K562 (cell line): ENCODE data around the gene KLK2. TPM values are rescaled to one million over a fixed set of nuclear protein-coding genes. Genes with fewer than 3 reads are reported as not detected.

Experiments used
- DIDO1 ChIP-seq: fragments of 450-650 bp; IDR thresholded peaks from 2 replicates; pipeline ENCODE4 v1.6.1; 2016; ENCODE audit warnings: low read depth, missing biosample characterization, missing genetic modification characterization
- EP400 ChIP-seq: fragments of 450-650 bp; IDR thresholded peaks from 2 replicates; pipeline ENCODE4 v1.6.1; 2017; ENCODE audit warnings: antibody characterized with exemption, mild to moderate bottlenecking, moderate library complexity
- ESRRA ChIP-seq: fragments of 450-650 bp; IDR thresholded peaks from 2 replicates; pipeline ENCODE4 v1.6.1; 2014; ENCODE audit warnings: low read depth, mild to moderate bottlenecking, moderate library complexity, borderline replicate concordance
- GABPB2 ChIP-seq: fragments of 250-450 bp; sonication (Bioruptor Pico); conservative IDR thresholded peaks from 2 replicates; pipeline ENCODE4 v1.5.1; 2021; ENCODE audit warnings: mild to moderate bottlenecking
- IRF9 ChIP-seq: fragments of 450-650 bp; IDR thresholded peaks from 2 replicates; pipeline ENCODE4 v1.6.1; 2016; ENCODE audit warnings: missing biosample characterization, missing genetic modification characterization
- JUND ChIP-seq, 2 experiments: IDR thresholded peaks; 2 replicates in 1 of 2; 3 replicates in 1 of 2; pipeline ENCODE4 v1.6.1; 2011; ENCODE audit warnings: borderline replicate concordance in 2 of 2, low read depth in 2 of 2, low read length in 2 of 2, improper control_type of control experiment in 1 of 2, missing biosample characterization in 1 of 2, missing genetic modification characterization in 1 of 2, missing genetic modification reagents in 1 of 2
- LEF1 ChIP-seq: fragments of 450-650 bp; IDR thresholded peaks from 2 replicates; pipeline ENCODE4 v1.6.1; 2016; ENCODE audit warnings: mild to moderate bottlenecking
- MTA3 ChIP-seq: fragments of 450-650 bp; formaldehyde crosslinking; IDR thresholded peaks from 2 replicates; pipeline ENCODE4 v1.6.1; 2017; ENCODE audit warnings: mild to moderate bottlenecking, borderline replicate concordance
- MYC ChIP-seq, 2 experiments: fragments of 250-450 bp in 1 of 2; sonication (Bioruptor Pico) in 1 of 2; IDR thresholded peaks; 2 replicates each; pipeline versions ENCODE4 v1.5.1 to v1.6.1; 2012 to 2021; ENCODE audit warnings: low read depth in 2 of 2, borderline replicate concordance in 1 of 2, improper control_type of control experiment in 1 of 2, low read length in 1 of 2, mild to moderate bottlenecking in 1 of 2, moderate library complexity in 1 of 2
- NR2C2 ChIP-seq, 2 experiments: fragments of 200-800 bp in 1 of 2; sonication (Bioruptor generic) in 1 of 2; sonication (generic) in 1 of 2; formaldehyde crosslinking in 1 of 2; IDR thresholded peaks; 2 replicates each; pipeline versions ENCODE4 v1.6.1 to v1.8.0; 2016 to 2022; ENCODE audit warnings: mild to moderate bottlenecking in 1 of 2, missing compliant biosample characterization in 1 of 2, missing genetic modification characterization in 1 of 2, missing genetic modification reagents in 1 of 2
- SMAD1 ChIP-seq: fragments of 150-350 bp; IDR thresholded peaks from 2 replicates; pipeline ENCODE4 v1.6.1; 2014; ENCODE audit warnings: low read length, low read depth; ENCODE audit not compliant: partially characterized antibody
- TEAD2 ChIP-seq: fragments of 450-650 bp; IDR thresholded peaks from 2 replicates; pipeline ENCODE4 v1.6.1; 2016; ENCODE audit warnings: missing genetic modification characterization, control low read depth, missing compliant biosample characterization
- XRCC3 ChIP-seq: fragments of 450-650 bp; IDR thresholded peaks from 2 replicates; pipeline ENCODE4 v1.6.1; 2017; ENCODE audit warnings: mild to moderate bottlenecking, moderate library complexity
- ZBTB12 ChIP-seq: fragments of 250-450 bp; sonication (Bioruptor Pico); IDR thresholded peaks from 2 replicates; pipeline ENCODE4 v1.4.0; 2020
- ZFPM2 ChIP-seq: fragments of 250-450 bp; sonication (Bioruptor Pico); IDR thresholded peaks from 2 replicates; pipeline ENCODE4 v1.5.1; 2022; ENCODE audit warnings: mild to moderate bottlenecking
- ZNF165 ChIP-seq: fragments of 250-450 bp; sonication (Bioruptor Pico); IDR thresholded peaks from 2 replicates; pipeline ENCODE4 v1.4.0; 2020; ENCODE audit warnings: borderline replicate concordance
- ZNF175 ChIP-seq: fragments of 200-800 bp; sonication (Bioruptor generic); IDR thresholded peaks from 2 replicates; pipeline ENCODE4 v1.6.1; 2016; ENCODE audit warnings: low read depth, mild to moderate bottlenecking, missing genetic modification characterization, missing compliant biosample characterization
- ZNF507 ChIP-seq: conservative IDR thresholded peaks from 2 replicates; pipeline ENCODE4 v1.6.1; 2017; ENCODE audit warnings: missing genetic modification characterization, missing compliant biosample characterization
- ZNF655 ChIP-seq: fragments of 250-450 bp; sonication (Bioruptor Pico); IDR thresholded peaks from 2 replicates; pipeline ENCODE4 v1.5.0; 2021
- ZNF79 ChIP-seq: fragments of 250-450 bp; sonication (Bioruptor Pico); IDR thresholded peaks from 2 replicates; pipeline ENCODE4 v1.4.0; 2020; ENCODE audit warnings: low read depth, mild to moderate bottlenecking, moderate library complexity
- polyA plus RNA-seq, 8 experiments: library from polyadenylated mRNA; depleted of rRNA in 4 of 8; stranded (reverse) in 5 of 8; unstranded in 3 of 8; fragments of >200 nt; fragmentation: Nextera tagmentation in 2 of 8; fragmentation: Illumina TruSeq in 1 of 8; extraction: Ambion mirVana in 2 of 8; extraction: Trizol in 1 of 8; gene quantifications; 2 replicates each; pipeline versions ENCODE4 v1.2.1 to v1.2.3, GENCODE V29; 2011 to 2014; ENCODE audit warnings: inconsistent platforms in 1 of 8, missing spikeins in 1 of 8
- total RNA-seq, 7 experiments: library from RNA; depleted of rRNA in 6 of 7; stranded (reverse); fragments of >200 nt in 6 of 7; fragmentation: Illumina TruSeq in 2 of 7; extraction: Trizol in 2 of 7; gene quantifications; 2 replicates each; pipeline versions ENCODE4 v1.2.1 to v1.2.3, GENCODE V29; 2011 to 2021; ENCODE audit warnings: low replicate concordance in 1 of 7
- TF ChIP-seq, protein P1 (sequence below): sonication (generic); formaldehyde crosslinking; IDR thresholded peaks from 2 replicates; pipeline ENCODE4 v1.4.0; 2020; ENCODE audit warnings: mild to moderate bottlenecking, missing genetic modification reagents

KLK2 gene
- total and polyA plus RNA-seq, 9 of the 15 experiments (the other 6 are each of a cell fraction or from before 2014, with no cell fraction given): 0.11 to 0.47 (median 0.23) TPM; not detected in 1

DNA sequence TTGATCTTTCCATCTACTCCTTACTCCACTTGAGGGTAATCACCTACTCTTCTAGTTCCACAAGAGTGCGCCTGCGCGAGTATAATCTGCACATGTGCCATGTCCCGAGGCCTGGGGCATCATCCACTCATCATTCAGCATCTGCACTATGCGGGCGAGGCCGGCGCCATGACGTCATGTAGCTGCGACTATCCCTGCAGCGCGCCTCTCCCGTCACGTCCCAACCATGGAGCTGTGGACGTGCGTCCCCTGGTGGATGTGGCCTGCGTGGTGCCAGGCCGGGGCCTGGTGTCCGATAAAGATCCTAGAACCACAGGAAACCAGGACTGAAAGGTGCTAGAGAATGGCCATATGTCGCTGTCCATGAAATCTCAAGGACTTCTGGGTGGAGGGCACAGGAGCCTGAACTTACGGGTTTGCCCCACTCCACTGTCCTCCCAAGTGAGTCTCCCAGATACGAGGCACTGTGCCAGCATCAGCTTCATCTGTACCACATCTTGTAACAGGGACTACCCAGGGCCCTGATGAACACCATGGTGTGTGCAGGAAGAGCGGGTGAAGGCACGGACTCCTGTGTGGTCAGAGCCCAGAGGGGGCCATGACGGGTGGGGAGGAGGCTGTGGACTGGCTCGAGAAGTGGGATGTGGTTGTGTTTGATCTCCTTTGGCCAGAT, 2.7 kb upstream of the KLK2 start (continued):
- TF ChIP-seq DIDO1 (peak; percentile 95), EP400 (peak; percentile 76), ZNF507 (tag) (no peak), LEF1 (peak; percentile 29; the same call in 1 of the 2 replicates), ZFPM2 (CRISPR knock-in tag) (no peak), TEAD2 (tag) (no peak), NR2C2 (CRISPR knock-in tag; IDR thresholded peaks at IDR 0.05) (peak; percentile 75; the same call in 1 of the 2 replicates), NR2C2 (tag; IDR thresholded peaks at IDR 0.05) (no peak; the same call in 1 of the 2 replicates), ZBTB12 (peak; percentile 96), ZNF165 (no peak), ZNF175 (CRISPR knock-in tag) (0 out of 2 replicates have a peak, but pooled peaks have one; percentile 25), SMAD1 (no peak), MYC (IDR thresholded peaks at IDR 0.05; ENCODE audit: low read depth, low read length) (peak; percentile 93), MYC (CRISPR knock-in tag; IDR thresholded peaks at IDR 0.05; ENCODE audit: borderline replicate concordance, low read depth) (no peak), JUND (IDR thresholded peaks at IDR 0.05; ENCODE audit: borderline replicate concordance, low read depth, low read length) (peak; percentile 92), JUND (tag; IDR thresholded peaks at IDR 0.05; ENCODE audit: borderline replicate concordance, low read depth, low read length) (peak; percentile 91), MTA3 (peak; percentile 87; the same call in 1 of the 2 replicates), XRCC3 (no peak), IRF9 (0 out of 2 replicates have a peak, but pooled peaks have one; percentile 29), ZNF655 (CRISPR knock-in tag) (no peak), GABPB2 (CRISPR knock-in tag) (no peak), ESRRA (peak; percentile 81; the same call in 1 of the 2 replicates), ZNF79 (CRISPR knock-in tag) (no peak)
- TF ChIP-seq, protein P1, sequence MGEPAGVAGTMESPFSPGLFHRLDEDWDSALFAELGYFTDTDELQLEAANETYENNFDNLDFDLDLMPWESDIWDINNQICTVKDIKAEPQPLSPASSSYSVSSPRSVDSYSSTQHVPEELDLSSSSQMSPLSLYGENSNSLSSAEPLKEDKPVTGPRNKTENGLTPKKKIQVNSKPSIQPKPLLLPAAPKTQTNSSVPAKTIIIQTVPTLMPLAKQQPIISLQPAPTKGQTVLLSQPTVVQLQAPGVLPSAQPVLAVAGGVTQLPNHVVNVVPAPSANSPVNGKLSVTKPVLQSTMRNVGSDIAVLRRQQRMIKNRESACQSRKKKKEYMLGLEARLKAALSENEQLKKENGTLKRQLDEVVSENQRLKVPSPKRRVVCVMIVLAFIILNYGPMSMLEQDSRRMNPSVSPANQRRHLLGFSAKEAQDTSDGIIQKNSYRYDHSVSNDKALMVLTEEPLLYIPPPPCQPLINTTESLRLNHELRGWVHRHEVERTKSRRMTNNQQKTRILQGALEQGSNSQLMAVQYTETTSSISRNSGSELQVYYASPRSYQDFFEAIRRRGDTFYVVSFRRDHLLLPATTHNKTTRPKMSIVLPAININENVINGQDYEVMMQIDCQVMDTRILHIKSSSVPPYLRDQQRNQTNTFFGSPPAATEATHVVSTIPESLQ (CRISPR knock-in tag): no peak
